ENCODE measurements around the gene RHEB.

RHEB gene

GRCh38 chr7:151477867-151478266, 41.8 kb downstream of the RHEB start:
- in situ Hi-C loops (cut with HindIII; ENCODE audit: low sequenced_read_pairs) = no loop called here

DNA sequence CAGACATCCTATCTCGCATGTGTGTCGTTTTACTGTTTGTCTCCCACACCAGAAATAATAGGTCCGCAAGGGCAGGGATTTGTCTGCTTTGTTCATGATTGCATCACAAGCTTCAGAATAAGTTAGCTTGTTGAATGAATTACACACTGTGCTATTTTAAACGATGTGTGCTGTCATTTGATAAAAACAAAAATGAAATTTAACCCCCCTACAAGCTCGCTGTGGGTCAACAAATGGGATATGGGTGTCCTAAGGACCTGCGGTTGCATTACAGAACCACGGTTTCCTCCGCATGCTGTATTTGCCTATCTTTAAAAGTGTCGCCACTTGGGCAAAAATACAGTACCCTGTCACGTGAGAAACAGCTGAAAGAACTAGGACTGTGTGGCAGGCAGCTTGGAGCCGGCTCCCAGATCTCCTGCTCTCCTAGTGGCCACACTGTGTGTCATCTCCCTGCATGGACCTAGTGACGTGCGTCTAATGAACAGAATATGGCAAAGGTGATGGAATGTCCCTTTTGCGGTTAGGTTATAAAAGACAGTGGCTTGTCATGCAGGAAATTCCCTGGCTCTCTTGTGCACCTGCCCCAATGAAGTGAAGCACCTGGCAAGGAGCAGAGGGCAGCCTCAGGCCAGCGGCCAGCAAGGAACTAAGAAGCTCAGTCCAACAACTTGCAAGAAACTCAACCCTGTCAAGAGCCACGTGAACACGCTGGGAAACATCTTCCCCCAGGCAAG, 46.9 kb downstream of the RHEB start:
- in situ Hi-C loops (cut with HindIII; ENCODE audit: low sequenced_read_pairs) = no loop called here

GRCh38 chr7:151470711-151471110, 49.0 kb downstream of the RHEB start:
- in situ Hi-C loops (cut with HindIII; ENCODE audit: low sequenced_read_pairs) = no loop called here

GRCh38 chr7:151469281-151469680, 50.4 kb downstream of the RHEB start:
- in situ Hi-C loops (cut with HindIII; ENCODE audit: low sequenced_read_pairs) = no loop called here

DNA sequence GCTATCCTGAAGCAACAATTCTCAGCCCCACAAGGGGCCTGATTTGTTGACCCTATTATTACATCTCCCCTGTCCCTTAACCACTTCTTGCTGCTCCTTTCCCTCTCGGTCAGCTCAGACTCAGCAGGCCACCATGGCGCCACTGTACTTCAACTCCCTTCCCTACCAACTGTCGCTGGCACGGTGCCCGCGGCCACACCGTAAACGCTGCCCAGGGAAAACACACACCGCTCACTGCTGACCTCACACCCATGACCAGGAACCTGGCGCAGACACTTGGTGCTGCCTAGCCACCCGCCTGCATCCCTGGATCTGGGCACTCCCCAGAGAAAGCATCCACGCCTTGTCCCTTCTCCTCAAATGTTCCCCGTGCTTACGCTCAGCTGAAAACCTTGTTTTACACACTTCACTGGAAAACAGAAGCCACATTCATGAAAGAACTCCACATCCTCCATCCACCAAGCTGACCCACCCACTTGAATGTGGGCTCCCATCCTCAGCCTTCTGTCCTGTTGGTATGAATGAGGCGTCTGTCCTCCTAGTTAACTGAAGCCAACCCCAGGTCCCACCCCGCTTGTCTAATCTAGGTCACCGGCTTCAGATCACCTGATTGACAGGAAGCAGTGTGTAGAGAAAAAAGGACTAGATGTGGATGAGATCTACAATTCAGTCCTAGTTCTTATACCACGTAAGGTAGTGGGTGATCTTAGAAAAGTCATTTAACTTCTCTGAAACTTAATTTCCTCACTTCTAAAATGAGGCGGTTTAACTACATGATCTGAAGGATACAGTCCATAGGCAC, 51.3 kb downstream of the RHEB start:
- in situ Hi-C loops (cut with HindIII; ENCODE audit: low sequenced_read_pairs) = no loop called here

DNA sequence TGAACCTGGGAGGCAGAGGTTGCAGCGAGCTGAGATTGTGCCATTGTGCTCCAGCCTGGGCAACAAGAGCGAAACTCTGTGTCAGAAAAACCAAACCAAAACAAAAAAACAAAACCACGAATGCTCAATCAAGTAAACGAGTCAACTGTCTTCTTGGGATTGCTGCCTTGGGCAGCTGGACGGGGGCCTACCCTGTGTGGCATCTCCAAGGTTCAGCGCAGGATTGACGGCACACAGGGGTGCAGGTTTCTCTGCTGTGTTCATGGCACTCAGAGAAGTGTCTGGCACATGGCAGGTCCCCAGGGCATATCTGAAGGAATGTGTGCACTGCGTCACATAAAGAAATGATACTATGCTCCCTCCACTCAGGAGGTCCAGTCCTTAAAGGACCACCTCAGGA, 54.5 kb downstream of the RHEB start:
- in situ Hi-C loops (cut with HindIII; ENCODE audit: low sequenced_read_pairs) = no loop called here

DNA sequence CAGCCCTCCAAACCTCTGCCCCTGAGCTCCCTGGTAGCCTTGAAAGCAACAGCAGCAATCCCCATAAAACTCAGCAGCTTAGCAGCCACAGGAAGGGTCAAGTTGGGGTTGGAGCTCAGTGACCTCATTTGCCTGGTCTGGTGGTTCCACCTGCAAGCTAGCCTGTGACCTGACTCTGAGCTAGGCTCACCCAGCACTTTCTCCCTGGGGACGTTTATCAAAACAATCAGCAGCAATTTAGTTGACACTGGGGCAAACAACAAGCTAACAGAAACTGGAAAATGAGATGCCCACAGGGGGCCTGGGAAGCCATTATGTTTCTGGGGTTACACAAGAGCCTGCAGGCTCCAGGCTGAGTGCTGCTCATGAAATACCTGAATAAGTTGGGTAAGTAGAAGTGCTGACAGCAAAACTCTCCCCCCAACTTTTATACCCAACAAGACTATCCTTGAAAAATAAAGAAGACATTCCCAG, 57.4 kb downstream of the RHEB start:
- in situ Hi-C loops (cut with HindIII; ENCODE audit: low sequenced_read_pairs) = no loop called here

GRCh38 chr7:151461942-151462230, 57.8 kb downstream of the RHEB start:
- in situ Hi-C loops (cut with HindIII; ENCODE audit: low sequenced_read_pairs) = no loop called here

DNA sequence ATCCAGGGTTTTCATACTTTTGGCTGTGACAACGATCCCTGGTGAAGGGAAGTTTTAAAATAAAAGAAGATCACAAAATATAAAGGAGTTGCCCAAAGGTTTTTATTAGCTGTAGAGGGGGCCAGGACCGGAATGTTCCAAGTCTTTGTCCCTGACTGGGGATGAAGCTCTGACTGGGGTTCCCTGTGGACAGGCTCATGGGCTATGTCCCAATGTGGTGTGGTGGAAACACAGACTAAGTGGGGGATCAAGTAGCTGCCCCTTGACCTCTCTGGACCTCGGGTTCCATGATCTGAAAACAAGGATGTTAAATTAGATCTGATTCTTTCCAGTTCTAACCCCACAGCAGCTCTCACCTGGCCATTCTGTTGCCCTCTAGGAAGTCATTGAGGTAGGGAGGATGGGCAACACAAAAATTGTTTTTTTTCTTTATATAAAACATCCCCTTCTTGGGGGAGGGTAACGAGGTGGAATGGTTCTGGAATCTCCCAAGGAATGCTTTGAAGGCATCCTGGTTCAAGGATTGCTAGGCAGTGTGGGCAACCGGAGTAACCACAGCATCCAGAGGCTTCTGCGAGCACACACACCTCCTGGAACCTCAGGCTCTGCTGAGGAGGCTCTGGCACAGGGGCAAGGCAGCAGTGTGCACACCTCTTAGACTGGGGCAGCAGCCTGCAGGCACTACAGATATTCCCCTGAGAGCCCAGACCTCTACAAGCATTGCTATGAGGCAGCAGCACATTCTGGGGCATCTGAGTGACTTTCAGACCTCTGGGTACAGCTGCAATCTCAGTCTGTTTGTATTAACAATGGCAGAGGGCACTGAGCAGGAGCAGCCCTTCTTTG, 58.4 kb downstream of the RHEB start:
- in situ Hi-C loops (cut with HindIII; ENCODE audit: low sequenced_read_pairs) = no loop called here

DNA sequence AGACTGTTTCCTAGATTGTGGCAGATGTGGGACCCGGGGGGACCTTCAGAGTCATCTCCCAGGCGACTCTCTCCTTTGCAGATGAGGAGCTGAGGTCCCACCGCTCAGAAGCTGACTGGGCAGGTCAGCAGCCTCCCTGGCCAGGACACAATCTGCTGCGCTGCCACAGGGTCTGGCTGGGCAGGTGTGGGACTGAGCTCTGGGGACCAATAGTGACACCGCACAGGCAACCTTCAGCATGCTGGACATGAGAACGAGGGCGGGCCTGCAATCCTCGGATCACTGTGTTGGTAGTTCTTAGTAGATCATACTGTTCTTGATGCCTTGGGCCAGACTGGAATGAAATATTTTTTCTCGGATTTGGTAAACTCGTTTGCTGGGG, 59.2 kb downstream of the RHEB start:
- in situ Hi-C loops (cut with HindIII; ENCODE audit: low sequenced_read_pairs) = no loop called here

- in situ Hi-C loops (cut with HindIII; ENCODE audit: low sequenced_read_pairs) = no loop called here
Measured at GRCh38 chr7:151459726-151460473, 59.8 kb downstream of the RHEB start.

- in situ Hi-C loops (cut with HindIII; ENCODE audit: low sequenced_read_pairs) = no loop called here
Measured at GRCh38 chr7:151457534-151457933, 62.2 kb downstream of the RHEB start.

- in situ Hi-C loops (cut with HindIII; ENCODE audit: low sequenced_read_pairs) = no loop called here
Measured at GRCh38 chr7:151456782-151457181, 62.9 kb downstream of the RHEB start.

DNA sequence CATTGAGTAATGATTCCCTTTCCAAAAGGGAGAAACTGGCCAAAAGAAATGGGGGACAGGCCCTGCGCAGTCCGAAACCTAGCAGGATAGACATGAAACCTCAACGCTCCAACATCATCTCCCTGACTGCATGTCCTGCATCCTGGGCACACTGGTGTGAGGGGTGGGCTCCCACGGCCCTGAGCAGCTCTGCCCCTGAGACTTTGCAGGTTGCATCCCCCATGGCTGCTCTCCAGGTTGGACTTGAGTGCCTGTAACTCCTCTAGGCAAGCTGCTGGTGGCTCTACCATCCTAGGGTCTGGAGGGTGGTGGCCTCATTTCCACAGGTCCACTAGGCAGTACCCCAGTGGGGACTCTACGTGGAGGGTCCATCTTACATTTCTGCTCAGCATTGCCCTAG, 63.4 kb downstream of the RHEB start:
- in situ Hi-C loops (cut with HindIII; ENCODE audit: low sequenced_read_pairs) = no loop called here

GRCh38 chr7:151455690-151456089, 64.0 kb downstream of the RHEB start:
- in situ Hi-C loops (cut with HindIII; ENCODE audit: low sequenced_read_pairs) = no loop called here

GRCh38 chr7:151454932-151455530, 64.7 kb downstream of the RHEB start:
- in situ Hi-C loops (cut with HindIII; ENCODE audit: low sequenced_read_pairs) = no loop called here

- in situ Hi-C loops (cut with HindIII; ENCODE audit: low sequenced_read_pairs) = no loop called here
Measured at GRCh38 chr7:151454305-151454704, 65.4 kb downstream of the RHEB start.

DNA sequence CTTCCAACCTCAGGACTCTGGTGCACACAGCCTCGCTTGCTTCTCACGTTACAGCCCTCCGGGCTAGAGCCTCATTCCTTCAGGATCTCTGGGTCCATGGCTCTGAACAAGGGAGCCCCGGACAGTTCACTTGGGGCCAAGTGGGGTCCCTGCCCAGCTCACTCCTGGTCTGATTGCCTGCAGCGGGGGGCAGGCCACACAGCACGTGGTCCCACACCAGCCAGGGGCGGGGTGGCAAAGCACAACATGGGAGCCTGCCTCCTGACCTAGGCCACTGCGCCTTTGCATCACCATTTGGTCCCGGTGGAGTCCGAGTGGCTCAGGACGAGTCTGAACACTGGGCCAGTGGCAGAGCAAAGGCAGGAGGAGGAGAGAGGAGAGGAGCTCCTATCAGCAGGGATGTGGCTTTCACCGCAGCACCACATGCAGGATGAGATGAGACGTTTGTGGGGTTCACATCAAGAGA, 66.3 kb downstream of the RHEB start:
- in situ Hi-C loops (cut with HindIII; ENCODE audit: low sequenced_read_pairs) = no loop called here

GRCh38 chr7:151452680-151453325, 66.9 kb downstream of the RHEB start:
- in situ Hi-C loops (cut with HindIII; ENCODE audit: low sequenced_read_pairs) = no loop called here
